HG03520 (cell line): ENCODE data around the gene AADAT.
"Not testable (repeated sequence)": the region's sequence is repeated elsewhere in the genome, so short reads cannot be mapped to it uniquely, and the experiment has no call there.

Experiments used
- ATAC-seq: cut with Tn5 transposase; IDR thresholded peaks from one replicate; pipeline ENCODE4 v1.9.1; 2021; ENCODE audit warnings: mild to moderate bottlenecking, moderate library complexity; ENCODE audit not compliant: unreplicated experiment

The AADAT gene

DNA sequence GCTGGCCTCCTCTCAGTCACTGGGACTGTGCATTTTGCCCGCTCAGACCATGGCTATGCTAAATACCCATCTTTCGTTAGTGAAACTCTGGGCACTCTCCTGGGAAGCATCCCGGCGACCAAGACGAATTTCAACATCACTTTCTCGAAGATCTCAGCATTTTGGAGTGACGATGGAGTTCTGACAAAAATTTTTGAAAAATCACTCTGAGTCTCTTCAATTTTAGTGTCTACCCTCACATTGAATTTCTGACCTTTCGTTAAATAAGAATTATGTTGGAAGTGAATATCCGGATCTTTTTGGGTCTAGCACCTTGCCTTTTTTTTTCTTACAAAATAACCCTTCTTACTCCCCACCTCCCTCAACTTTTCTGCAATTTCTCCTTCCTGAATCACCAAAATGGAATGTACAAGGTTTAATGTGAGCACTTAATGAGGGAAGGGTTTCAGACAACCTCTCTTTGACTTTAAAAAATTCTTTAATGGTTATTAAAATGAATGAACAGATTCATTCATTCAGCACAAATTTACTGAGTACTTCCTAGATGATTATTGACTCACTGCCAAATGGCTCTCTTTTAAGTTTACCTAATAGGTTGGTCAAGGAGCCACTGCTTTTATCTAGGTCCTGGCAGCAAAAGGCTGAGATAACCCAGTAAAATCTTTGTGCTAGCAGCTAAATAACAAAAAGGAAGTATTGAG lies 746 bp upstream of the AADAT start:
- no peak for ATAC-seq

- no peak for ATAC-seq
Observed at GRCh38 chr4:170089274-170089667, 485 bp downstream of the AADAT start.

DNA sequence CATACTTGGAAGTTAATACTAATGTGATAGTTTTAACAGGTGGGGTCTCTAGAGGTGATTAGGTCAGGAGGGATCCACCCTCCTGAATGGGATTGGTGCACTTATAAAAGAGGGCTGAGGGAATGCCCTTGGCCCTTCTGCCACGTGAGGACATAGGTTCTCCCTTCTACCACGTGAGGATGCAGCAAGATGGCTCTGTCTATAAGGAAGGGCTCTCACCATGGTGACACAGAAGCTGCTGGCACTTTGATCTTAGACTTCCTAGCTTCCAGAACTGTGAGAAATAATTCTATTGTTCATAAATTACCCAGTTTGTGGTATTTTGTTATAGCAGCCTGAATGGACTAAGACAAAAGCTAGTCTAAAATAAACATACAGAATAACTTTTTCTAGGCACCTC lies 1.0 kb downstream of the AADAT start:
- no peak for ATAC-seq

- ATAC-seq: no peak
Observed at GRCh38 chr4:170087163-170087700, 2.5 kb downstream of the AADAT start.

- no peak for ATAC-seq
Observed at GRCh38 chr4:170083541-170083940, 6.2 kb downstream of the AADAT start.

GRCh38 chr4:170080496-170080895 lies 9.3 kb downstream of the AADAT start:
- ATAC-seq: no peak

DNA sequence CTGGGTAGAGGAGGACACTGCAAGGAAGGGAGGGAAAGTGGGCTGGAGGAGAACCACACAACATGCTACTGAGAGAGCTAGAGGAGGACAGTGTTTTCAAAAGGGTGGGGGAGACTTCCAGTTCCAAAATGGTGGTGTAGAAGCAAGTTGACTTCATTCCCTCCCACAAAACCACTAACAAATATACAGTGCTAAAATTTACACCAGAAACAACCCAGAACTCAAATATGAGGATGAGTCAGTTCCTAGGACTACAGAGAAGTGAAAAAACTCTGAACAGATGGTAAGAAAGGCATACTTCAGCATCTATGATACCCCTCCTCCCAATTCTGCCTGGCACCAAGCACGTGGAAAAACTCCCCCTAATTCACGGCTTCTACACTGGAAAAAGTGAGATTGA lies 9.8 kb downstream of the AADAT start:
- ATAC-seq: no peak

DNA sequence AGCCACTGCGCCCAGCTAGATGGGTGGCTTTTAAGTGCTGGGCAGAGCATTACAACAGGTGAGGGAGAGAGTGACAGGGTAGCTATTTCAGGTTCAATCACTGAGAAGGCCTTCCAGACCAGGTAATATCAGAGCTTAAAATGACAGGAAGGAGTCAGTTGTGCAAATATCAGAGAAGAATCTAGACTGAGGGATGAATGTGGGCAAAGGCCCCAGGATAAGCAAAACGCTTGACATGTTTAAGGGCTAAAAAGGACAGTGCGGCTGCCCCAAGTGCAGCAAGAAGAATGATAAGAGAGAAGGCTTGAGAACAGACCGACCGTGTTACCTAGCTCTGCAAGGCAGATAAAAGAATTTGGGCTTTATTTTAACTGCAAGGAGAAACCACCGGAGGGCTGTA lies 18.6 kb downstream of the AADAT start:
- no peak for ATAC-seq

DNA sequence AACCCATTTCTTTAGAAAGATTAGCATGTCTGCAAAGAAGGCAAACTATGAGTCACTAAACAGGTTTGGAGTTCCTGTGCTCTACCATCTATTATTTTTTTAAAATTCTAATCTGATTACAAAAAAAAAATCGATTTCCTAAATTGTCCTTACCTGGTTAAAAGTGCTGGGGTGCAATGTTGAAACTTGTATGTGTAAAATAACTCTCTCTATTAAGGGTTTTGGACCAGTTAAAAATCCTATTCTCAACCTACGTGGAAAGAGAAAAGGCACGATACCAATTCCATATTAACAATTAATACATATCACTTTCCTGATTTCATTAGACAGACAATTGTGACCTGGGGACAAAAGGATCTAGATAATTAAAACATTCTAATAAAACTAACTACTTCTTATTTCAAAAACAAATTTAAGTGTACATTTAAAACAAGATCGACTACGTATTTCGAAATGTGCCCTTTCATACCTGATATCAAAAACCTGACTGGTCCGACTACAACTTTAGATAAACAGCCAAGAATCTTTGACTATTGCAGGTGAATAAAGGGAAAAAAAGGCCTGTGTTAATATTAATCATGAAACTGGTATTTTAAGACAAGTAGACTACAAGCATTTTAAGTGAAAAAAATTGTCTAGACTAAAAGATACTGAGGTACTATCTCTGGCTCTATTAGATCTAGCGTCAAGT lies 21.2 kb downstream of the AADAT start:
- no peak for ATAC-seq

GRCh38 chr4:170059421-170059820 lies 30.3 kb downstream of the AADAT start:
- no peak for ATAC-seq

- no peak for ATAC-seq
Observed at GRCh38 chr4:170058826-170059225, 30.9 kb downstream of the AADAT start.

DNA sequence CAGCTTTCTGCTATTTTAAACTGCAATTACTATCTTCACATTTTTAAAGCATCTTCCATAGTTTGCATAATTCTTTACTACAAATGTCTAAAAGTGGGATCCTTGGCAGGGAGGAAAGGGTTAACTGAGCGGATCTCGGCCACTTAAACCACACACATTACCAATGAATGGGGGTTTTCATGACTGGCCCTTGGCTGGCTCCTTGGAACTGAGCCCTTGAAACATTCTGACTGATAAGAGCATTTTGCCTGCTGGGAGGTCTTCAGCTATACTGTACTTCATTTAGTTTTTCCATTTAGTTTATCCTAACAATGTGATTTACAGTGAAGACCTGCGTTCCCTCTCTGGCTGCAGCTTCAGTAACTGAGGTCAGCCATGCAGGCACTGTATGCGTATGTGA lies 31.9 kb downstream of the AADAT start:
- ATAC-seq: no peak

DNA sequence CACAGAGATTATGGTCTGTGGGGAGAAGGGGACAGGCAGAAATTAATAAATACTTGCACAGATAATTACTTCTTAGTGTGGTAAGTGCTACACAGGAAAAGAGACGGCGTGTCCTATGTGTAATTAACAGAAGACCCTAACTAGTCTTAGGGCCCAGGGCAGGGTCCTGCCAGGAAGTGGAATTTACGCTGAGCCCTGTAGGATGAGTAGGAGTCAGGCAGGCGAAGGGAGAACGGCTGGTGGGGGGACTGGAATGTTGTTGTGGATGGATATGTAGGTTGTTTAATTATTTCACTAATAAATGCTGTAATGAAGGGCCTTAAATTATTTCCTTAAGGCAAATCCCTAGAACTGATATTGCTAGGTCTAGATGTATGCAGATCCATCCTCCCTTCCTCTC lies 36.8 kb downstream of the AADAT start:
- no peak for ATAC-seq

- no peak for ATAC-seq
Observed at GRCh38 chr4:170051402-170051801, 38.4 kb downstream of the AADAT start.

GRCh38 chr4:170049766-170050165 lies 40.0 kb downstream of the AADAT start:
- ATAC-seq: no peak

DNA sequence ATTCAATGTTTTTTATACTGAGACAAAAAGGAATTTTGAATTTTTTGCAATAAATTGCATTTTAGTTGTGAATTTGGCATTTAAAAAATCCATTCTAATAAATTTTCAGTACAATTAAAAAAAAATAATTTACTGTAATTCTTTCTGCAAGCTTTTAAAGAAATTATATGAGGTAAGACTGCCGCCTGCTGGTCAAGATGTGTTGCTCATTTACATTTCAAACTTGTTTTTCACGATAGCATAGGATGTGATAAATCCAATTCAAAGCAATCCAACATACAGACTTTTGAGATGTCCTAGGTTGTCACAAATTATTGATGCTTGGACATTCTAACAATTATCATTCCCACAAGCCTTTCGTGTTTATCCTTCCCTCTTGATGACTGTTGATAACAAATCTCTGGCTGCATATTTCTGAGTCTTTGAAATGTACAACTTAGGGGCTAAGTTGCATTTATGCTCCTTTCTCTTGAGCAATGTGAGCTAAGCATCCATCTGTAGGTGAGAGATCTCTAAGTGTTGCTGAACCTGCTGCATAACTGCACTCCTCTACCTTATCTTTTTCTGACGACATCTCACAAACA lies 41.9 kb downstream of the AADAT start:
- no peak for ATAC-seq

- ATAC-seq: not testable (repeated sequence)
Observed at GRCh38 chr4:170046156-170046555, 43.6 kb downstream of the AADAT start.

GRCh38 chr4:170040031-170040680 lies 49.6 kb downstream of the AADAT start:
- ATAC-seq: no peak

GRCh38 chr4:170038769-170039168 lies 51.0 kb downstream of the AADAT start:
- ATAC-seq: no peak

DNA sequence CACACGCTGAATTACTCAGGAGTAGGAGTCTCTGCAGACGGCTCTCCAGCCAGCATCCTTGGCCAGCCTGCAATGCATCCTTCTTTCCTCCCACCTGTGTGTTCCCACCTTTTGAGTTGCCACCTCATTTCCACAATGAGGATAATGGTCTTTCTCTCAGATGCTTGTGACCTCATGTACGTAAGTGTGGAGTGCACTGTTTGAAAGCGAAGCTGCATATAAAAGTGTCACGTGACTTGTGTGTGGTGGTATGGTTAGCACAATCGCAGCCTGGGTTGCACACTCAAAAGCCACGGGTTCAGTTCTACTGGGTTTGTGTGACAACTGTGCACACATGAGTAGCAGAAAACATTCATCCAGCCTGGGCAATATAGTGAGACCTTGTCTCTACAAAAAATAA lies 51.5 kb downstream of the AADAT start:
- ATAC-seq: no peak

GRCh38 chr4:170037481-170037880 lies 52.3 kb downstream of the AADAT start:
- ATAC-seq: no peak

GRCh38 chr4:170035845-170036244 lies 53.9 kb downstream of the AADAT start:
- ATAC-seq: no peak
